Neural progenitor cell (in vitro differentiated cells): ENCODE results near the gene PLPP6.

Source experiments
- EZH2 ChIP-seq: fragments of 200-600 bp; sonication (generic); IDR thresholded peaks from 2 replicates; pipeline ENCODE4 v1.6.1; 2017; ENCODE audit warnings: antibody characterized with exemption, mild to moderate bottlenecking, moderate library complexity
- TF ChIP-seq, protein P1 (sequence below): fragments of 200-600 bp; sonication (generic); IDR thresholded peaks from 2 replicates; pipeline ENCODE4 v1.5.1; 2017; ENCODE audit warnings: antibody characterized with exemption, mild to moderate bottlenecking

- TF ChIP-seq, protein P1, sequence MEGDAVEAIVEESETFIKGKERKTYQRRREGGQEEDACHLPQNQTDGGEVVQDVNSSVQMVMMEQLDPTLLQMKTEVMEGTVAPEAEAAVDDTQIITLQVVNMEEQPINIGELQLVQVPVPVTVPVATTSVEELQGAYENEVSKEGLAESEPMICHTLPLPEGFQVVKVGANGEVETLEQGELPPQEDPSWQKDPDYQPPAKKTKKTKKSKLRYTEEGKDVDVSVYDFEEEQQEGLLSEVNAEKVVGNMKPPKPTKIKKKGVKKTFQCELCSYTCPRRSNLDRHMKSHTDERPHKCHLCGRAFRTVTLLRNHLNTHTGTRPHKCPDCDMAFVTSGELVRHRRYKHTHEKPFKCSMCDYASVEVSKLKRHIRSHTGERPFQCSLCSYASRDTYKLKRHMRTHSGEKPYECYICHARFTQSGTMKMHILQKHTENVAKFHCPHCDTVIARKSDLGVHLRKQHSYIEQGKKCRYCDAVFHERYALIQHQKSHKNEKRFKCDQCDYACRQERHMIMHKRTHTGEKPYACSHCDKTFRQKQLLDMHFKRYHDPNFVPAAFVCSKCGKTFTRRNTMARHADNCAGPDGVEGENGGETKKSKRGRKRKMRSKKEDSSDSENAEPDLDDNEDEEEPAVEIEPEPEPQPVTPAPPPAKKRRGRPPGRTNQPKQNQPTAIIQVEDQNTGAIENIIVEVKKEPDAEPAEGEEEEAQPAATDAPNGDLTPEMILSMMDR: no peak
- TF ChIP-seq EZH2: no peak
Observed at GRCh38 chr9:4620057-4620765, 41.9 kb upstream of the PLPP6 start.
